ENCODE measurements around the gene HJURP.

Gene HJURP

DNA sequence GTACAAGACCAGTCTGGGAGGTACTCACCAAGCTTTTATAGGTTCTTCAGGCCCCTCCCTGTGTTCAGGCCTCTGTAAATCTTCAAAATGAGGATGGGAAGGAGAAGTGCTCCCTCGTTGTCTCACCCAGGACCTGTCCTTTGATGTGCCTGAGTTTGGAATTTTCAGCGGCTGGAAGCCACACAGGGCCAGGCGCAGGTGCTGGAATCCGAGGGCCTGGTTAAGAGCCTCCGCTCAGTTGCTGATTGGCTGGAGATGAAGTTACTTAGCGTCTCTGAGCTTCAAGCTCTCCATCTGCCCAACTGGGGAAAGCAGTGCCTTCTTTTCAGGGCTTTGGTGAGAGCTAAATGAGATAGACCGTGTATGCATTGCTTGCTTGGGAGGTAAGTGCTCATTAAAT lies 30.0 kb downstream of the HJURP start:
- no peak for TF ChIP-seq CTCF (conservative IDR thresholded peaks at IDR 0.05; ENCODE audit: control insufficient read depth, insufficient read depth, low read depth, low read length)
- no peak for DNase-seq (ENCODE audit: low read depth)
- no peak overlapping the region for H3K4me3 ChIP-seq (ENCODE audit: control insufficient read depth, low read depth, low read length)

DNA sequence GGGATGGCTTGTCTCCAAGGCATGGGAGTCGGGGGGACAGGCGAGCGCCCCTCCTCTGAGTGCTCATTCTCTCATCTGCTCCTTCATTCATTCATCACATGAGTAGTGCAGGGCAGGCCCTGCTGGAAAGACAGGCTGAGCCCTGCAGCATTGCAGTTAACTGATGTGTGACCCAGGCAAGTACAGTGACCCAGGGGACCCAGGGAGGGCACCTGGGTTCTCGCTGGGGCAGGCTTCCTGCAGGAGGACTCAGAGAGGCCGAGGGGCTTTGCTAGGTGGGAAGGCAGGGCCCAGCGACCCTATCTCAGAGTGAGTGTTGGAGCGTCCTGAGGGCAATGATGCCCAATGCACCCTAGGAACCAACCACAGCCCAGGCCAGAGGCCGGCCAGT lies 30.6 kb downstream of the HJURP start:
- no peak for DNase-seq (ENCODE audit: low read depth)
- no peak overlapping the region for H3K4me3 ChIP-seq (ENCODE audit: control insufficient read depth, low read depth, low read length)
- no peak for TF ChIP-seq CTCF (conservative IDR thresholded peaks at IDR 0.05; ENCODE audit: control insufficient read depth, insufficient read depth, low read depth, low read length)

GRCh38 chr2:233822781-233823730 lies 31.3 kb downstream of the HJURP start:
- DNase-seq (ENCODE audit: low read depth): no peak
- H3K4me3 ChIP-seq (ENCODE audit: control insufficient read depth, low read depth, low read length): no peak overlapping the region
- no peak for TF ChIP-seq CTCF (conservative IDR thresholded peaks at IDR 0.05; ENCODE audit: control insufficient read depth, insufficient read depth, low read depth, low read length)

- TF ChIP-seq CTCF (conservative IDR thresholded peaks at IDR 0.05; ENCODE audit: control insufficient read depth, insufficient read depth, low read depth, low read length): no peak
- no peak for DNase-seq (ENCODE audit: low read depth)
- H3K4me3 ChIP-seq (ENCODE audit: control insufficient read depth, low read depth, low read length): no peak overlapping the region
Measured at GRCh38 chr2:233822101-233822771, 32.1 kb downstream of the HJURP start.

DNA sequence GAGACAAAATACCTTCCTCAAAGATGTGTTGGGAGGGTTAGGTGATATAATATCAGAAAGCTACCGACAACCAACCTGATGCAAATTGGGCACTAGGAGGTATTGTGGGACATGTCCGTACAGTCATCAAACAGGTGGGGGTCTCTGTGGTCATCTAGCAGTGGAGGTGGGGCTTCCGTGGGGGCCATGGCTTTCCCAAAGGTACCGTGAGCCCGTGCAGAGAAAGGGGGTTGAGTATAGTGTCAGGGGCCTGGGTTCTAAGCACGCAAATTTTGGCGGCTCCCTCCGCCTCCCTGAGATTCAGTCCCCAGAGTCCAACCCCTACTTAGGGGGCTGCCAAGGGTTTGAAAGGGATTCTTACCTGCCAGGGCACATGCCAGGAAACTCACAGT lies 32.6 kb downstream of the HJURP start:
- H3K4me3 ChIP-seq (ENCODE audit: control insufficient read depth, low read depth, low read length): no peak overlapping the region
- no peak for DNase-seq (ENCODE audit: low read depth)
- no peak for TF ChIP-seq CTCF (conservative IDR thresholded peaks at IDR 0.05; ENCODE audit: control insufficient read depth, insufficient read depth, low read depth, low read length)

GRCh38 chr2:233821196-233821595 lies 33.1 kb downstream of the HJURP start:
- TF ChIP-seq CTCF (conservative IDR thresholded peaks at IDR 0.05; ENCODE audit: control insufficient read depth, insufficient read depth, low read depth, low read length): no peak
- no peak for DNase-seq (ENCODE audit: low read depth)
- H3K4me3 ChIP-seq (ENCODE audit: control insufficient read depth, low read depth, low read length): no peak overlapping the region
